Hepatocyte (in vitro differentiated cells): Measurements from ENCODE around the gene HGD. TPM values are rescaled to one million over a fixed set of nuclear protein-coding genes. Genes with fewer than 3 reads are reported as not detected.
"Not testable (repeated sequence)": the region's sequence is repeated elsewhere in the genome, so short reads cannot be mapped to it uniquely, and the experiment has no call there.

ENCODE experiments used
- DNase-seq: peaks from one replicate; pipeline ENCODE4 v3.0.0-alpha.2; 2016; ENCODE audit warnings: low spot score
- H2AFZ ChIP-seq: fragments of 200-600 bp; sonication (generic); 2 replicates; pipeline ENCODE4 v1.6.0; 2016; ENCODE audit warnings: antibody characterized with exemption, mild to moderate bottlenecking
- H3K27ac ChIP-seq: fragments of 200-600 bp; sonication (generic); 2 replicates; pipeline ENCODE4 v1.5.1; 2016; ENCODE audit warnings: mild to moderate bottlenecking
- H3K27me3 ChIP-seq: fragments of 200-600 bp; sonication (generic); 2 replicates; pipeline ENCODE4 v1.6.1; 2016
- H3K36me3 ChIP-seq: fragments of 200-600 bp; sonication (generic); replicated peaks from 2 replicates; pipeline ENCODE4 v1.5.1; 2016; ENCODE audit warnings: low read depth; ENCODE audit not compliant: insufficient read depth
- H3K4me1 ChIP-seq: fragments of 200-600 bp; sonication (generic); 2 replicates; pipeline ENCODE4 v1.5.1; 2016; ENCODE audit warnings: mild to moderate bottlenecking, moderate library complexity; ENCODE audit not compliant: insufficient read depth
- H3K4me2 ChIP-seq: fragments of 200-600 bp; sonication (generic); 2 replicates; pipeline ENCODE4 v1.6.0; 2016
- H3K4me3 ChIP-seq: fragments of 200-600 bp; sonication (generic); 2 replicates; pipeline ENCODE4 v1.5.1; 2016; ENCODE audit warnings: mild to moderate bottlenecking
- H3K79me2 ChIP-seq: fragments of 200-600 bp; sonication (generic); 2 replicates; pipeline ENCODE4 v1.6.0; 2017; ENCODE audit warnings: mild to moderate bottlenecking
- H3K9me2 ChIP-seq: fragments of 200-600 bp; sonication (generic); replicated peaks from 2 replicates; pipeline ENCODE4 v1.6.0; 2017; ENCODE audit warnings: mild to moderate bottlenecking; ENCODE audit not compliant: insufficient read depth
- H3K9me3 ChIP-seq: fragments of 200-600 bp; sonication (generic); 2 replicates; pipeline ENCODE4 v1.5.1; 2016; ENCODE audit warnings: low read depth, mild to moderate bottlenecking
- H4K20me1 ChIP-seq: fragments of 200-600 bp; sonication (generic); 2 replicates; pipeline ENCODE4 v1.6.0; 2016; ENCODE audit warnings: mild to moderate bottlenecking; ENCODE audit not compliant: insufficient read depth, poor library complexity, severe bottlenecking
- EZH2 ChIP-seq: fragments of 200-600 bp; sonication (generic); IDR thresholded peaks from 2 replicates; pipeline ENCODE4 v1.6.1; 2016; ENCODE audit warnings: antibody characterized with exemption, mild to moderate bottlenecking, borderline replicate concordance
- EZH2phosphoT487 ChIP-seq: fragments of 200-600 bp; sonication (generic); IDR thresholded peaks from one replicate; pipeline ENCODE4 v1.6.1; 2018; ENCODE audit warnings: antibody characterized with exemption, mild to moderate bottlenecking, low read depth, moderate library complexity; ENCODE audit not compliant: unreplicated experiment, severe bottlenecking
- WGBS: methylation state at CpG from one replicate; pipeline ENCODE4 v1.1.6; 2016; ENCODE audit warnings: low lambda C conversion rate; ENCODE audit errors: missing lambda C conversion rate; 5-methylcytosine and 5-hydroxymethylcytosine counted together
- polyA plus RNA-seq: library from polyadenylated mRNA; unstranded; fragments of >200 nt; fragmentation: Nextera tagmentation; extraction: Ambion mirVana; gene quantifications from 2 replicates; pipeline ENCODE4 v1.2.1, GENCODE V29; 2016
- total RNA-seq: library from RNA; depleted of rRNA; stranded (reverse); fragments of >200 nt; gene quantifications from 2 replicates; pipeline ENCODE4 v1.2.3, GENCODE V29; 2014
- TF ChIP-seq, protein P1 (sequence below): fragments of 200-600 bp; sonication (generic); IDR thresholded peaks from 2 replicates; pipeline ENCODE4 v1.5.1; 2016; ENCODE audit warnings: antibody characterized with exemption, mild to moderate bottlenecking; ENCODE audit not compliant: poor library complexity

HGD gene
- total and polyA plus RNA-seq, 2 experiments from 2014 or later, result 63.6 to 64.6 TPM

DNA sequence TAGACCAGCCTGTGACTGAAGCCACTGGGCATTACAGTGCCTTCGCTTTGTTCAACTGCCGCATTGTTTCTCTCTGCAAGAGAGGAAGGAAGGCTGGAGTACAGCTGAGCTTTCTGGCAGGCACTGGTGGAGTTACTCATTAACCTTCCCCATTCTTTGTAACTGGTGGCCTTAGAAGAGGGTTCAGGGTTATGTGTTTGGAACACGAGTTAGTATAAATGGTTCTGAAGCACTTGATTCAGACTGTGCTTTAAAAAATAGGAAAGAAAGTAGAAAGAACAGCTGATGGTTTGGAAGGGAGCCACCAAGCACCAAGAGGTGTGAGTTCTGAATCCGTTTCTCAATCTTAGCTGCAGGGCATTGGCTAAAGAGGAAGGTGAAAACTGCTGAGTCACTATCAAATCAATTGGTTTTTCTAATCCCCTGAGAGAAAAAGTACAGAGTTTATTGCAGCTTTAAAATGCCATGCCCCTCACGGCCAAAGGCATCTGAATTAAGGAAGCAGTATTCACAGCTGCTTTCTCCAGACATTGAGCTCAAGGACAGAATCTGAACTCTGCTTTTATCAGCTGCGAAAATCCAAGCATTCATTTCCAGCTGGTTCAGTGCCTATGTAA is 3.6 kb downstream of the HGD start:
- H4K20me1 ChIP-seq, result no peaks in the 10 kb centered on the region
- no peaks in the 10 kb centered on the region for H3K9me2 ChIP-seq
- H3K9me3 ChIP-seq, result no peaks in the 10 kb centered on the region
- H2AFZ ChIP-seq, result no peak overlapping the region
- peak overlapping the region; percentile 98 for H3K27ac ChIP-seq
- no peak overlapping the region for H3K4me3 ChIP-seq
- peak; percentile 67 for DNase-seq
- H3K27me3 ChIP-seq, result no peaks in the 10 kb centered on the region
- H3K4me2 ChIP-seq, result peak overlapping the region; percentile 56
- peaks cover 37% of the 10 kb centered on the region for H3K79me2 ChIP-seq
- no peaks in the 10 kb centered on the region for H3K36me3 ChIP-seq
- peaks cover 23% of the 10 kb centered on the region for H3K4me1 ChIP-seq
- no peak for TF ChIP-seq EZH2
- TF ChIP-seq EZH2phosphoT487, result no peak
- TF ChIP-seq, protein P1, sequence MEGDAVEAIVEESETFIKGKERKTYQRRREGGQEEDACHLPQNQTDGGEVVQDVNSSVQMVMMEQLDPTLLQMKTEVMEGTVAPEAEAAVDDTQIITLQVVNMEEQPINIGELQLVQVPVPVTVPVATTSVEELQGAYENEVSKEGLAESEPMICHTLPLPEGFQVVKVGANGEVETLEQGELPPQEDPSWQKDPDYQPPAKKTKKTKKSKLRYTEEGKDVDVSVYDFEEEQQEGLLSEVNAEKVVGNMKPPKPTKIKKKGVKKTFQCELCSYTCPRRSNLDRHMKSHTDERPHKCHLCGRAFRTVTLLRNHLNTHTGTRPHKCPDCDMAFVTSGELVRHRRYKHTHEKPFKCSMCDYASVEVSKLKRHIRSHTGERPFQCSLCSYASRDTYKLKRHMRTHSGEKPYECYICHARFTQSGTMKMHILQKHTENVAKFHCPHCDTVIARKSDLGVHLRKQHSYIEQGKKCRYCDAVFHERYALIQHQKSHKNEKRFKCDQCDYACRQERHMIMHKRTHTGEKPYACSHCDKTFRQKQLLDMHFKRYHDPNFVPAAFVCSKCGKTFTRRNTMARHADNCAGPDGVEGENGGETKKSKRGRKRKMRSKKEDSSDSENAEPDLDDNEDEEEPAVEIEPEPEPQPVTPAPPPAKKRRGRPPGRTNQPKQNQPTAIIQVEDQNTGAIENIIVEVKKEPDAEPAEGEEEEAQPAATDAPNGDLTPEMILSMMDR, result no peak
- 18% methylated on average over 6 of the region's 6 CpGs for WGBS

DNA sequence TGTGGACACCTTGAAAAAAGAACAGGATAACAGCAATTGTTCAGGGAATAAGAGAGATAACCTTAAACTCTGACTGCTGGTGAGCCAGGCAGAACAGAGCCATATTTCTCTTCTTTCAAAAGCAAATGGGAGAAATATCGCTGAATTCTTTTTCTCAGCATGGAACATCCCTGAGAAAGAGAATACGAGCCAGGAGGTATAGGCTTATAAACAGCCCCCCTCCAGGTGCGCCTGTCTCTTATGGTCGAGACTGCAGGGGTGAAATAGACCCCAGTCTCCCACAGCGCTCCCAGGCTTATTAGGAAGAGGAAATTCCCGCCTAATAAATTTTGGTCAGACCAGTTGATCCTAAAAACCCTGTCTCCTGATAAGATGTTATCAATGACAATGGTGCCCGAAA is 4.8 kb downstream of the HGD start:
- H3K27me3 ChIP-seq, H2AFZ ChIP-seq, H3K36me3 ChIP-seq, H3K4me3 ChIP-seq, H3K27ac ChIP-seq, H3K9me3 ChIP-seq, H4K20me1 ChIP-seq, H3K9me2 ChIP-seq, DNase-seq, H3K4me2 ChIP-seq: not testable (repeated sequence)
- WGBS, result 59% methylated on average over 7 of the region's 7 CpGs
- H3K79me2 ChIP-seq, result peaks cover 37% of the 10 kb centered on the region
- H3K4me1 ChIP-seq, result peaks cover 12% of the 10 kb centered on the region

DNA sequence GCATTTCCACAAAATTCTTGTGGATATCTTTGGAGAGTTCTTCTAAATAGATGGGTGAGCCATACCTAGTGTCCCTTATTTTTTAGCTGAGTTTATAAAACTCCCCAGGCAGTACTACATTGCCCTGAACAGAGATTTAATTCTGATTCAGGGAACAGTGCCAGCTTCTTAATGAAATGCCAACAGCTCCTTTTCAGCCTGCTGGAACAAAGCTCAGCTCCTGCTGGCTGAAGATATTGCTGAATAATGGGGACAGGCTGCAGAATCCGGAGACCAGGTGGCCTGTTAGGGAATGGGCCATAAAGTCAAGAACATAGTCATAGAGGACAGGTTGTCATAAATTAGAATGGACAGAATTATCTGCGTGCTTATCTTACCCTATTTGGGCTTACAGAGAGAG is 8.9 kb downstream of the HGD start:
- Histone ChIP-seq H4K20me1 (no peaks in the 10 kb centered on the region), H3K4me2 (no peak overlapping the region), H3K79me2 (peaks cover 11% of the 10 kb centered on the region), H3K27me3 (no peaks in the 10 kb centered on the region), H3K9me2 (no peaks in the 10 kb centered on the region), H3K27ac (no peak overlapping the region), H3K9me3 (no peaks in the 10 kb centered on the region), H3K4me1 (no peaks in the 10 kb centered on the region), H3K36me3 (no peaks in the 10 kb centered on the region), H2AFZ (no peak overlapping the region), H3K4me3 (no peak overlapping the region)
- no peak for TF ChIP-seq EZH2phosphoT487
- TF ChIP-seq EZH2, result no peak
- TF ChIP-seq, protein P1, result no peak
- WGBS, result 84% methylated on average over 2 of the region's 2 CpGs
- no peak for DNase-seq

DNA sequence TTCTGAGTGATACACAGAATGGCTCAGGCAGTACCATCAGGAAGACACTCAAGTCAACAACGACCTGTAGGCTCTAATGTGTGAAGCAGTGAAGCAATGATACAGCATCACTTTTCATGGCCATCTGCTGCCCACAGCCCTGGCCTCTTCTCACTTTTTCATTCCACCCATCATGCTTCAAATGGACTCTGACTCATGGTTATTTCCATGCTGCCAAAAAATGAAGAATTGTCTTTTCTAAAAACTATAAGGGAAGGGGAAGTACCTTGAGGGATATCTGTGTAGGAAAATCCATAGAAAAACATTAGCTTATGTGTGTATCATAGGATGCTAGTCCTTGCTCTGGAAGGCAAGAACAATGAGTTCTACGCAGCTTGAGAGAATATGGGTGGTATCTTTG is 11.5 kb downstream of the HGD start:
- no peaks in the 10 kb centered on the region for H3K36me3 ChIP-seq
- no peak overlapping the region for H3K27ac ChIP-seq
- H3K4me1 ChIP-seq, result no peaks in the 10 kb centered on the region
- peaks cover 3% of the 10 kb centered on the region for H3K79me2 ChIP-seq
- H3K9me3 ChIP-seq, result no peaks in the 10 kb centered on the region
- H4K20me1 ChIP-seq, result no peaks in the 10 kb centered on the region
- no peak overlapping the region for H3K4me3 ChIP-seq
- no peak for DNase-seq
- no peaks in the 10 kb centered on the region for H3K27me3 ChIP-seq
- H3K9me2 ChIP-seq, result no peaks in the 10 kb centered on the region
- no peak for TF ChIP-seq EZH2
- TF ChIP-seq, protein P1, result no peak
- TF ChIP-seq EZH2phosphoT487, result no peak
- H3K4me2 ChIP-seq, result no peak overlapping the region
- H2AFZ ChIP-seq, result no peak overlapping the region
- WGBS, result 81% methylated on average over 2 of the region's 2 CpGs
